ENCODE results near the gene CCDC78. TPM values are rescaled to one million over a fixed set of nuclear protein-coding genes. Genes with fewer than 3 reads are reported as not detected.

Gene CCDC78
- total RNA-seq, result under 1 TPM; 0.43 to 0.56 TPM

GRCh38 chr16:726438-727290 lies at the start of gene CCDC78, which contains the start of gene HAGHL:
Gene CCDC78 (minus strand): TSS chr16:726443. CDS start chr16:726367, 76 bp downstream.
Gene HAGHL (plus strand): TSS chr16:727106. CDS start chr16:727510, 404 bp downstream.
- peak within 1 kb of the TSS; percentile 13 to 44 for H3K27ac ChIP-seq
- peaks cover 0 to 36% of the 10 kb centered on the region in 2 donors for H3K4me1 ChIP-seq
- TF ChIP-seq CTCF (IDR thresholded peaks at IDR 0.05), result no peak
- H3K4me3 ChIP-seq, result peak within 1 kb of the TSS; percentile 54 to 61
- no peaks in the 10 kb centered on the region for H3K27me3 ChIP-seq
- DNase-seq (ENCODE audit: low spot score), result no peak
- H3K36me3 ChIP-seq, result peaks cover 5% of the 10 kb centered on the region
- H3K9me3 ChIP-seq, result no peaks in the 10 kb centered on the region

DNA sequence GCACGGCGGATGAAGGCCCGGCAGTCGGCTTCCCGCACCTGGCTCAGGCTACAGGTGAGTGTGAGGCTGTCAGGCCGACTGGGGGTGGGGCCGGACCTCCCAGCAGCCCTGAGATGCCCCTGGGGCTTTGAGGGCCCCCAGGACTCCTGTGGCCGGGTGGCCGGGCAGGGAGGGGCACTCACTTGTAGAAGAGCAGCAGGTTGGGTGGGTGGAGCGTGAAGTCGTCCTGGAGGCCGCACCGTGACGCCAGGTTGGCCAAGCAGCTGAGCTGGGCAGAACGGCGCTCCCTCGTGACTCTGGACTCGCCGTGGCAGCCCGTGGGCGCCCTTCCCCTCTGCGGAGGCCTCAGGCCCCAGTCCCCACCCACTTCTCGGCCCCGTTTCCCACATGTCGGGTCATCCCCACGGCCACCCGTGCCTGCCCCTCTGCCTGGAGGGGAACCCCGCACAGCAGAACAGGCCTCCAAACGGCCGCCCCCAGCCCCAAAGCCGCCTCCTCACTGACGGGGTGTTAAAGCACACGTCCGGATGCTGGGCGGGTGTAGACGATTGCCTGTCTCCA lies 49.1 kb upstream of the CCDC78 start:
- DNase-seq (ENCODE audit: low spot score), result no peak
- no peaks in the 10 kb centered on the region for H3K4me1 ChIP-seq
- H3K36me3 ChIP-seq, result no peaks in the 10 kb centered on the region
- H3K27me3 ChIP-seq, result no peaks in the 10 kb centered on the region
- no peaks in the 10 kb centered on the region for H3K9me3 ChIP-seq
- no peak for TF ChIP-seq CTCF (IDR thresholded peaks at IDR 0.05)
- H3K4me3 ChIP-seq, result no peak overlapping the region
- no peak overlapping the region for H3K27ac ChIP-seq

- no peaks in the 10 kb centered on the region for H3K27me3 ChIP-seq
- no peak for TF ChIP-seq CTCF (IDR thresholded peaks at IDR 0.05)
- H3K27ac ChIP-seq, result no peak overlapping the region
- H3K4me1 ChIP-seq, result no peaks in the 10 kb centered on the region
- DNase-seq (ENCODE audit: low spot score), result no peak
- no peak overlapping the region for H3K4me3 ChIP-seq
- no peaks in the 10 kb centered on the region for H3K36me3 ChIP-seq
- no peaks in the 10 kb centered on the region for H3K9me3 ChIP-seq
Measured at GRCh38 chr16:774086-775001, 48.1 kb upstream of the CCDC78 start.

- no peaks in the 10 kb centered on the region for H3K36me3 ChIP-seq
- no peaks in the 10 kb centered on the region for H3K4me1 ChIP-seq
- H3K9me3 ChIP-seq, result no peaks in the 10 kb centered on the region
- no peak overlapping the region for H3K27ac ChIP-seq
- no peak overlapping the region for H3K4me3 ChIP-seq
- TF ChIP-seq CTCF (IDR thresholded peaks at IDR 0.05), result no peak
- H3K27me3 ChIP-seq, result no peaks in the 10 kb centered on the region
- no peak for DNase-seq (ENCODE audit: low spot score)
Measured at GRCh38 chr16:772959-773358, 46.7 kb upstream of the CCDC78 start.

DNA sequence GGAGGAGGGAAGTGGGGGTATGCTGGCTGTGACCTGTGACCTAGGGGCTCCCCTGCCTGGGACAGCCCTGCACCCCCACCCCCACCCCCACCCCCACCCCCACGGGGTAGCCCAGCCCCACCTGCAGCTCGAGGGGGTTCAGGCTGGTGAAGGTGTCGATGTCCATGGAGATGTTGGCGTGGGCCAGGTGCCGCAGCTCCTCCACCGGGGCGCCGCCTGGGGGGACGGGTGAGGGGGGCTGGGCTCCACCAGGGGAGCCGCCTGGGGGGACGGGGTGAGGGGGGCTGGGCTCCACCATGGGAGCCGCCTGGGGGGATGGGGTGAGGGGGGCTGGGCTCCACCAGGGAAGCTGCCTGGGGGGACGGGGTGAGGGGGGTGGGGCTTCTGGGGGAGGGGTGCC lies 44.2 kb upstream of the CCDC78 start:
- Histone ChIP-seq H3K27me3 (no peaks in the 10 kb centered on the region), H3K9me3 (no peaks in the 10 kb centered on the region), H3K4me3 (no peak overlapping the region), H3K36me3 (no peaks in the 10 kb centered on the region), H3K27ac (no peak overlapping the region), H3K4me1 (no peaks in the 10 kb centered on the region)
- no peak for DNase-seq (ENCODE audit: low spot score)
- no peak for TF ChIP-seq CTCF (IDR thresholded peaks at IDR 0.05)
